ENCODE measurements around the gene MED8.

- no peak for TF ChIP-seq EZH2 (IDR thresholded peaks at IDR 0.05; ENCODE audit: low read depth)
- TF ChIP-seq, protein P1, sequence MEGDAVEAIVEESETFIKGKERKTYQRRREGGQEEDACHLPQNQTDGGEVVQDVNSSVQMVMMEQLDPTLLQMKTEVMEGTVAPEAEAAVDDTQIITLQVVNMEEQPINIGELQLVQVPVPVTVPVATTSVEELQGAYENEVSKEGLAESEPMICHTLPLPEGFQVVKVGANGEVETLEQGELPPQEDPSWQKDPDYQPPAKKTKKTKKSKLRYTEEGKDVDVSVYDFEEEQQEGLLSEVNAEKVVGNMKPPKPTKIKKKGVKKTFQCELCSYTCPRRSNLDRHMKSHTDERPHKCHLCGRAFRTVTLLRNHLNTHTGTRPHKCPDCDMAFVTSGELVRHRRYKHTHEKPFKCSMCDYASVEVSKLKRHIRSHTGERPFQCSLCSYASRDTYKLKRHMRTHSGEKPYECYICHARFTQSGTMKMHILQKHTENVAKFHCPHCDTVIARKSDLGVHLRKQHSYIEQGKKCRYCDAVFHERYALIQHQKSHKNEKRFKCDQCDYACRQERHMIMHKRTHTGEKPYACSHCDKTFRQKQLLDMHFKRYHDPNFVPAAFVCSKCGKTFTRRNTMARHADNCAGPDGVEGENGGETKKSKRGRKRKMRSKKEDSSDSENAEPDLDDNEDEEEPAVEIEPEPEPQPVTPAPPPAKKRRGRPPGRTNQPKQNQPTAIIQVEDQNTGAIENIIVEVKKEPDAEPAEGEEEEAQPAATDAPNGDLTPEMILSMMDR (conservative IDR thresholded peaks at IDR 0.05) = no peak
Measured at GRCh38 chr1:43388613-43389012, 987 bp downstream of the MED8 start.
